Activated CD4-positive, alpha-beta T cell treated with anti-CD3 and anti-CD28 coated beads, Interleukin-2, amount 50 U/mL, for 1 hour (primary cell): Measurements from ENCODE around the gene NECTIN2.

ENCODE experiments used
- DNase-seq: peaks from one replicate; pipeline ENCODE4 v3.0.0-alpha.2; 2020

Gene NECTIN2

DNA sequence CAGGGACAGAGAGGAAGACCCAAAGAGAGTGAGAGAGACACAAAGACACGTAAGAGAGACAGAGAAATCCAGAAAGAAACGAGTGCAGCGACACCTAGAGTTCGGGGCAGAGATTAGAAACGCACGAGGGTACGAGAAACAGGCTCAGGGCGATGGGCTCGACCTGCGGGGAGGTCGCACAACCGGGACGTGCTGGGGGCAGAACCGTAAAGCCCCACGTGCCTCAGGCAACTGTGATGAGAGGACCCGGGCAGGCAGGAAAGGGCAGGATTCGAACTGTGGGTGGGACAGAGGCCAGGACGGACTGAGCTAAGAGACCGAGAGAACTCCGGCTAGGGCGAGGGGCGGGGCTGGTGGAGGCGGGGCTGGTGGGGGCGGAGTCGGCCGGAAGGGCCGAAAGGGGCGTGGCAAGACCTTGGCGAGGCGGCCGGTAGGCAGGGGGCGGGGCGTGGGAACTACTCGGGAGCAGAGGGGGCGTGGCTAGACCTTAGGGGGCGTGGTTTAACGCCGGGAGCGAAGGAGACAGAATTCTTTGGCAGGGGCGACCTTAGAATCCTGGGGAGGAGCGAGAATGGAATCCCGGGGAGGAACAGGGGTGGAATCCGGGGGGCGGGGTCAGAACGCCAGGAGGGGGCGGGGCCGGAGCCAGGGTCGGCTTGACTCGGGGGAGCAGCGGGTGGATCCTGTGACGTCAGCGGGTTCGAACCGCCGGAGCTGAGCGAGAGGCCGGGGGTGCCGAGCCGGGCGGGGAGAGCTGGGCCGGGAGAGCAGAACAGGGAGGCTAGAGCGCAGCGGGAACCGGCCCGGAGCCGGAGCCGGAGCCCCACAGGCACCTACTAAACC lies at the start of gene NECTIN2:
NECTIN2 (plus strand) TSS at position 686 of the 843 bp plus-strand sequence. CDS start 229 bp downstream, outside the sequence.
- DNase-seq, result peak; percentile 71

DNA sequence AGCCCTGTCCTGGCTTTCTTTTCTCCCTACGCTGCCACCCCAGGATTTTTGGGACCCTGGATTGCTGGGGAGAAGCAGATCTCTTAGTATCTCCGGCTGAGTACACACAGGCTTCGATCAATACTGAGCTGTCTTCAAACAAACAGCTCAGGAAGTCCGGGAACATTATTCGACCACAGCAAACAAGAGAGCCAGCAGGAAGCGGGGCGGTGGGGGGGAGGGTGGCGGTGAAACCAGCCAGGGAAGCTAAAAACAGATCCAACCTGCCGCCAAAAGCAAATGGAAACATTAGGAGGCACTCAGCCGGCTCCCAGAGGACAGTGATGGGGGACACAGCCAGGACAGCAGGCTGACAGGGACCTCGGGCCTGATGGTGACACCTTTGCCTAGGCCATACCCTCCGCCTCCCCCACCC lies 49.4 kb upstream of the NECTIN2 start:
- DNase-seq, result peak; percentile 6

DNA sequence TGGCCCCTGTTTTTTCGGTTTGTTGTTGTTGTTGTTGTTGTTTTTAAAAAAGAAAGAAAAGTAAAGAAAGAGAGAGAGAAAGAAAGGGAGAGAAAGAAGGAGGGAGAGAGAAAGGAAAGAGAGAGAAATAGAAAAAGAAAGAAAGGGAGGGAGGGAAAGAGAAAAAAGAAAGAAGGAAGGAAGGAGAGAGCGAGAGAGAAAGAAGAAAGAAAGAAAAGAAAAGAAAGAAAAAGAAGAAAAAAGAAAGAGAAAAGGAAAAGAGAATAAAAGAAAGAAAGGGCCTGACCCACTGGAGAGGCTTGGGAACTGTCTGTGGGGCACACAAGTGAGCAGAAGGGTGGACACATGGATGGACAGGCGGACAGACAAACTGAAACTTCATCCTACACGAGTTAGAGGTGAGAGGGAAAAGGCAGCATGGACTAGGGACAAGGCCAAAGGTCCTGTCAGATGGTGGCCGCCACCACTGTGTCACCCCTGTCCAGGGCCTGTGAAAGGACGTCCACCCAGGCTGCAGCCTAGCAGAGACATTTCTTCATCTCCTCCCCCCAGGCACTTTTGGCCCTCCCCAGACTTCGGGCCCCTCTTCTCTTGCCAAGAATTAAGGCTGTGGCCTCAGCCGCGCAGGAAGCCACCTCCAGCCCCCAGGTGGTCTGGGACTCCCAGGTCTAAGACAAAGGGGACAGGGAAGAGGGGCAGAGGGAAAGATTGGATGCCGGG lies 46.3 kb upstream of the NECTIN2 start:
- no peak for DNase-seq

DNA sequence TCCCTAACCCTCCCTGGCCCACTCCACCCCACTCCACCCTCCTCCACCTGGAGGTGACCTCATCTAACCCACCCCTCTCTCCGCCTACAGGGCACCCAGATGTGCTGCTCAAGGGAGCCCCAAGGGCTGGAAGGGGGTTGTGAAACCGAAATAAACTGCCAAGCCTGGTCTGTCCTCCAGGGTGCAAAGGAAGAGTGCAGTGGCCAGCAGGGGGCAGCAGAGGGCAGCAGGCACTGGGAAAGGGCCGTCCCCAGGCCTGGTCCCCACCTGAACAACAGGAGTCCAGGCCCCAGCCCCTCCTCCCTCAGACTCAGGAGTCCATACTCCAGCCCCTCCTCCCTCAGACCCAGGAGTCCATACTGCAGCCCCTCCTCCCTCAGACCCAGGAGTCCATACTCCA lies 45.6 kb upstream of the NECTIN2 start:
- peak; percentile 85 for DNase-seq

GRCh38 chr19:44803442-44804428 lies 42.4 kb upstream of the NECTIN2 start:
- DNase-seq, result no peak

DNA sequence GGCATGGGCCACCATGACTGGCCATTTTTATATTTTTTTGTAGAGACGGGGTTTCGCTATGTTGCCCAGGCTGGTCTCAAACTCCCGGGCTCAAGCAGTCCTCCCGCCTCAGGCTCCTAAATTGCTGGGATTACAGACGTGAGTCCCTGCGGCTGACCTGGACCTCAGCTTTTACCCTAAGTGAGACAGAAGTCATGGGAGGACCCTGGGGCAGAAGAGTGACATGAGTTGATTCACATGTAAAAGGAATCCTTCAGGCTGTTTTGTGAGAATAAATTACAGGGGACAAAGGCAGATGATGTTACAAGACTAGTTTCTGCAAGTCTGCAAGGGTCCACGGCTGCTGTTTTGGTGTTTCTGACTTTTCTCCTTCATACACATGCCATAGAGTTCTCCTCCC lies 39.8 kb upstream of the NECTIN2 start:
- DNase-seq, result no peak

GRCh38 chr19:44807162-44807561 lies 38.9 kb upstream of the NECTIN2 start:
- no peak for DNase-seq

- no peak for DNase-seq
Measured at GRCh38 chr19:44807652-44808462, 38.2 kb upstream of the NECTIN2 start.

DNA sequence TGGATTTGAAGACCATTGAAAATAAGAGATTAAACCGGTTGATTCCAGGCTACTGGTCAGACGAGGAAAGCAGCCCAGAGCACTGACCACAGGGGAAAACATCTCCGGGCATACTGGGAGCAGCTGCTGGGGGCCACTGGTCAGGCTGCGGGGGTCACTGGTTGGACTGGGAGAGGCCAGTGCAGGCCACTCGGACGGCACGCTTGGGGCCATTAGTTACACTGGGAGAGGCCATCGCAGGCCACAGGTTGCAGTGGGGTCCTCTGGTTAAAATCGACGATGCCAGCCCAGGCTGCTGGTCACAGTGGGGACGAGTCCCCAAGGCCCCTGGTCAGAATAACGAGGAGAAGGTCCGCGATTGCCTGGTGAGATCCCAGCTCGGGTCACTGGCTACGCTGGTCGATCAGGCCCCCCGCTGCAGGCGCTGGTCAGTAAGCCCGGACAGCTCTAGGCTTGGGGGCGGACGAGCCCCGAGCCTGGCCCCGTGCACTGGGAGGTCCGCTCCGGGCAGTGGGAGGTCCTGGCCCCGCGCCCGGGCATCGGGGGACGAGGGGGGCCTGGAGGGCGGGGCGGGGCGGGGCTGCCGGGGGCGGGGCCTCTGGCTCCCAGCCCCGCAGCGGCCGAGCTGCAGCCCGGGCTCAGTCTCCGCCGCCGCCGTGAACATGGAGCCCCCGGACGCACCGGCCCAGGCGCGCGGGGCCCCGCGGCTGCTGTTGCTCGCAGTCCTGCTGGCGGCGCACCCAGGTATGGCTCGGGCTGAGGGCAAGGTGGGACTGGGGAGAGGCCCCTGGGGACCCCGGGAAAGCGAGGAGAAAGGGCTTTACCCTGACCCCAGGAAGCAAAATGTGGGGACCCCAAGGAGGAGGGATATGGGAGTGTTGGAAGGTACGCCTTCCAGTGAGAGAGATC lies 37.4 kb upstream of the NECTIN2 start, which contains the start of gene BCAM:
BCAM (plus strand) TSS at position 641 of the 909 bp plus-strand sequence; CDS start at position 663, 22 bp downstream.
- DNase-seq, result peak; percentile 4

- no peak for DNase-seq
Measured at GRCh38 chr19:44809577-44810233, 36.4 kb upstream of the NECTIN2 start.

DNA sequence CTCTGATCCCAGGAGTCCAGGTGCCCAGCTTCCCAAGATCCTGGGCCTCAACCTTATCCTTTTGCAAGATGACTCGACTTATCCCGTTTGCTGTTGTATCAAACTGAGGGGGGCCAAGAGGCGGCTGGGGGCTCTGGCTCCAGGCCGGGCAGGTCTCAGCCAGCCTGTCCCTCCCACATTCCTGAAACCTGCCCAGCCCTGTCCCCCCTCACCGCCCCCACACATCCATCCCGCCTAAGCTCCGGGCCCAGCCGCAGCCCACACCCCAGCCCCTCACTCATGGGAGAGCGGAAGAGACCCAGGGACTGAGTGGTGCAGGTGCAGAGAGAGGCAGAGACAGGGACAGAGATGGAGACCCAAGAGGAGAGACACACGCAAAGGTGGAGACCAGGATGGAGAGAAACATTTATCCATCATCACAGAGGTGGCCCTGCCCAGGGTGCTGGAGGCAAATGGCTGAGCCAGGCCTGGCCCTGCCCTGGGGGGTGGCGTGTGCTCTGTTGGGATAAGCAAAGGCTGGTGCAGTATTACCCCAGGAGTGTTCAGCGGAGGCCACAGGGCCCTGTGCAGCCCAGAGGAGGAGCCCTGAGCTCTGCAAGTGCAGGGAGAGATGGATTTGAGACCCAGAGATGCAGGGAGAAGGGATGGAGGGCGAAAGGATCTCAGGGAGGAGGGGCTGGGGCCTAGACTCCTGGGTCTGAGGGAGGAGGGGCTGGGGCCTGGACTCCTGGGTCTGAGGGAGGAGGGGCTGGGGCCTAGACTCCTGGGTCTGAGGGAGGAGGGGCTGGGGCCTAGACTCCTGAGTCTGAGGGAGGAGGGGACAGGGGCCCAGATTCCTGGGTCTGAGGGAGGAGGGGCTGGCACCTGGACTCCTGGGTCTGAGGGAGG lies 35.6 kb upstream of the NECTIN2 start:
- DNase-seq, result no peak

- DNase-seq, result no peak
Measured at GRCh38 chr19:44811122-44811419, 35.0 kb upstream of the NECTIN2 start.

DNA sequence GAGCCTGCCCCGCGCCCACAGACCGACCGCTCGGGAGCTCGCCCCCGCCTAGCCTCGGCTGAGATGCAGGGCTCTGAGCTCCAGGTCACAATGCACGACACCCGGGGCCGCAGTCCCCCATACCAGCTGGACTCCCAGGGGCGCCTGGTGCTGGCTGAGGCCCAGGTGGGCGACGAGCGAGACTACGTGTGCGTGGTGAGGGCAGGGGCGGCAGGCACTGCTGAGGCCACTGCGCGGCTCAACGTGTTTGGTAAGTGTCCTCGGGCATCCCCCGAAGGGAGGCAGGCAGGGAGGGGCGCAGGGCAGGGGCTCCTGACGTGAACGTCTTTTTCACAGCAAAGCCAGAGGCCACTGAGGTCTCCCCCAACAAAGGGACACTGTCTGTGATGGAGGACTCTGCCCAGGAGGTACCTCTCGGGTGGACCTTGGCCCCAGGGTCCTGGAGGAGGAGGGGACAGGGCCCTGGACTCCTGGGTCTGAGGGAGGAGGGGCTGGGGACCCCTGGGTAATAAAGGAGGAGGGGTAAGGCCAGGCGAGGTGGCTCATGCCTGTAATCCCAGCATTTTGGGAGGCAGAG lies 33.9 kb upstream of the NECTIN2 start:
- no peak for DNase-seq

GRCh38 chr19:44813070-44813840 lies 32.8 kb upstream of the NECTIN2 start:
- no peak for DNase-seq

- no peak for DNase-seq
Measured at GRCh38 chr19:44813841-44814470, 32.1 kb upstream of the NECTIN2 start.

GRCh38 chr19:44814517-44814916 lies 31.6 kb upstream of the NECTIN2 start:
- no peak for DNase-seq

DNA sequence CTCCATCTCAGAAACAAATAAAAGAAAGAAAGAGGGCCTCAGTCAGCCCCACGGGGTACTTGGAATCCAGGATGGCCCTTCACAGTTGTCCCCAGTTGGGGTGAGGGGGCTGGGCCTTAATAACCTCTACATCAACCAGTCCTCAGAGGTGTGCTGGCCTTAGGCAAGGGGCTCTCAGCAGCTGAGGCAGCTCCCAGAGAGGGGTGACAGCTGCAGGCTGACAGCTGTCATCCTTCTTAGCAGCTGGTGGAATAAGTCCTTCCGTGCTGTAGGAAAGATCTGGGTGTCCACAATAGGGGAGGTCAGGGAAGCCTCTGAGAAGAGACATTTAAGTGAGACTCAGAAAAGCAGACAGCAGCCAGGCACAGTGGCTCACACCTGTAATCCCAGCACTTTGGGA lies 29.8 kb upstream of the NECTIN2 start:
- no peak for DNase-seq
